MM.1S (cell line): Measurements from ENCODE around the gene MOGAT1.
"Not testable (repeated sequence)": the region's sequence is repeated elsewhere in the genome, so short reads cannot be mapped to it uniquely, and the experiment has no call there.

Experiments used
- DNase-seq: peaks from one replicate; pipeline ENCODE4 v3.0.0-alpha.2; 2015
- H2AFZ ChIP-seq: fragments of 300-600 bp; sonication (generic); 2 replicates; pipeline ENCODE4 v1.6.0; 2016; ENCODE audit warnings: antibody characterized with exemption, low read length
- H3F3A ChIP-seq: fragments of 300-600 bp; sonication (generic); 2 replicates; pipeline ENCODE4 v1.6.1; 2016; ENCODE audit warnings: mild to moderate bottlenecking, antibody characterized with exemption, low read length, moderate library complexity, mixed read lengths; ENCODE audit not compliant: insufficient read depth
- H3K27ac ChIP-seq: fragments of 300-600 bp; sonication (generic); 2 replicates; pipeline ENCODE4 v1.5.1; 2016; ENCODE audit warnings: mild to moderate bottlenecking, low read length
- H3K27me3 ChIP-seq: fragments of 300-600 bp; sonication (generic); replicated peaks from 2 replicates; pipeline ENCODE4 v1.6.0; 2016; ENCODE audit warnings: low read length; ENCODE audit not compliant: insufficient read depth
- H3K36me3 ChIP-seq: fragments of 300-600 bp; sonication (generic); replicated peaks from 2 replicates; pipeline ENCODE4 v1.6.1; 2016; ENCODE audit warnings: mild to moderate bottlenecking, low read length, mixed read lengths; ENCODE audit not compliant: insufficient read depth
- H3K4me1 ChIP-seq: fragments of 300-600 bp; sonication (generic); 2 replicates; pipeline ENCODE4 v1.6.1; 2016; ENCODE audit warnings: low read length, mixed read lengths
- H3K4me2 ChIP-seq: fragments of 300-600 bp; sonication (generic); 2 replicates; pipeline ENCODE4 v1.6.0; 2016; ENCODE audit warnings: low read depth, low read length
- H3K4me3 ChIP-seq: fragments of 300-600 bp; sonication (generic); 2 replicates; pipeline ENCODE4 v1.5.1; 2016; ENCODE audit warnings: low read length, mixed read lengths
- H3K79me2 ChIP-seq: fragments of 300-600 bp; sonication (generic); 2 replicates; pipeline ENCODE4 v1.6.1; 2016; ENCODE audit warnings: mixed run types, low read length, mixed read lengths
- H3K9ac ChIP-seq: fragments of 300-600 bp; sonication (generic); 2 replicates; pipeline ENCODE4 v1.6.1; 2016; ENCODE audit warnings: low read length, mixed read lengths
- H3K9me2 ChIP-seq: fragments of 300-600 bp; sonication (generic); replicated peaks from 2 replicates; pipeline ENCODE4 v1.6.1; 2016; ENCODE audit warnings: mild to moderate bottlenecking, low read length, mixed read lengths; ENCODE audit not compliant: insufficient read depth
- H3K9me3 ChIP-seq: fragments of 300-600 bp; sonication (generic); replicated peaks from 2 replicates; pipeline ENCODE4 v1.6.1; 2016; ENCODE audit warnings: mild to moderate bottlenecking, low read length, mixed read lengths; ENCODE audit not compliant: insufficient read depth
- H4K20me1 ChIP-seq: fragments of 300-600 bp; sonication (generic); 2 replicates; pipeline ENCODE4 v1.6.1; 2016; ENCODE audit warnings: mild to moderate bottlenecking, low read length, moderate library complexity, mixed read lengths; ENCODE audit not compliant: insufficient read depth
- CTCF ChIP-seq: fragments of 300-600 bp; sonication (generic); IDR thresholded peaks from 2 replicates; pipeline ENCODE4 v1.5.1; 2016; ENCODE audit warnings: antibody characterized with exemption, low read length, mixed read lengths
- EZH2 ChIP-seq: fragments of 300-600 bp; sonication (generic); optimal IDR thresholded peaks from 2 replicates; pipeline ENCODE3; 2017; ENCODE audit warnings: low read depth, mild to moderate bottlenecking, antibody characterized with exemption, low read length, mixed read lengths
- EZH2phosphoT487 ChIP-seq: fragments of 300-600 bp; sonication (generic); IDR thresholded peaks from 2 replicates; pipeline ENCODE4 v1.6.1; 2018; ENCODE audit warnings: antibody characterized with exemption, low read length

The MOGAT1 gene

DNA sequence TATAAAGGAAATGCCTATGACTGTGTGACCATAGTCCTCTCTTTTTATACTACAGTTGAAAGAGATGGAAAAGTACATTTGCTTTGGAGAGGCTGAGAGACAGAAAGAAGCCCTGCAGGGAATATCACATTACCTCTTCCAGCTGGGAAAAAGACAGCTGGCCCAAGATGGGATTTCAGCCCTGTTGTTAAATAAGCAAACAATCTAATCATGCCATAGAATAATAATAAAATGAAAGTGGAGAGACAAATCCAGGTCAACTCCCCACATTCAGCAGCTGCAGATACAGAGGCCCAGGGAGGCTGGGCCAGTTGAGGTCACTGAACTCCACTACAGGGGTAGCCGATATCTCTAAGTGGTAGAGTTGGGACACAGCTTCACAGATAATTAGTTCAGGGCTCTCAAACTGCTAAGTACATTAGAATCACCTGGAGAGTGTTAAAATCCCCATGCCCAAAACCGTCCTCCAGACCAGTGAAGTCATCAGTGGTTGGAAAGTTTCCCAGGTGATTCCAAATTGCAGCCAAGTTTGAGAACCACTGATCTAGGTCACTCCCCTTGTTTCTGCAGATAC, 81.9 kb downstream of the MOGAT1 start:
- Histone ChIP-seq H4K20me1 (no peaks in the 10 kb centered on the region), H3K4me1 (no peaks in the 10 kb centered on the region), H3K9me3 (no peaks in the 10 kb centered on the region), H3K36me3 (no peaks in the 10 kb centered on the region), H3K9ac (no peak overlapping the region), H3K4me3 (no peak overlapping the region), H3K27ac (no peak overlapping the region), H3K4me2 (no peak overlapping the region), H3K9me2 (no peaks in the 10 kb centered on the region), H3K27me3 (no peaks in the 10 kb centered on the region), H2AFZ (no peak overlapping the region), H3K79me2 (no peaks in the 10 kb centered on the region), H3F3A (no peaks in the 10 kb centered on the region)
- DNase-seq = no peak
- TF ChIP-seq EZH2 = no peak
- no peak for TF ChIP-seq CTCF
- no peak for TF ChIP-seq EZH2phosphoT487

- no peak overlapping the region for H2AFZ ChIP-seq
- H3K36me3 ChIP-seq = no peaks in the 10 kb centered on the region
- H3K27ac ChIP-seq = no peak overlapping the region
- no peaks in the 10 kb centered on the region for H4K20me1 ChIP-seq
- H3K9ac ChIP-seq = no peak overlapping the region
- no peaks in the 10 kb centered on the region for H3K9me2 ChIP-seq
- H3K9me3 ChIP-seq = no peaks in the 10 kb centered on the region
- no peak overlapping the region for H3K4me3 ChIP-seq
- TF ChIP-seq CTCF = no peak
- TF ChIP-seq EZH2phosphoT487 = no peak
- TF ChIP-seq EZH2 = no peak
- H3F3A ChIP-seq = no peaks in the 10 kb centered on the region
- no peak overlapping the region for H3K4me2 ChIP-seq
- H3K27me3 ChIP-seq = no peaks in the 10 kb centered on the region
- no peaks in the 10 kb centered on the region for H3K4me1 ChIP-seq
- H3K79me2 ChIP-seq = no peaks in the 10 kb centered on the region
- DNase-seq = no peak
These were observed 83.0 kb downstream of the MOGAT1 start for GRCh38 chr2:222754324-222754930.

GRCh38 chr2:222755593-222755992, 84.1 kb downstream of the MOGAT1 start:
- not testable (repeated sequence) for H4K20me1 ChIP-seq, H3K9ac ChIP-seq, H3K79me2 ChIP-seq, H3K4me1 ChIP-seq, H3K9me3 ChIP-seq, H2AFZ ChIP-seq, DNase-seq, H3K36me3 ChIP-seq, H3K4me2 ChIP-seq, H3K9me2 ChIP-seq, H3K4me3 ChIP-seq, H3K27ac ChIP-seq, H3F3A ChIP-seq, H3K27me3 ChIP-seq

GRCh38 chr2:222756362-222756831, 84.9 kb downstream of the MOGAT1 start:
- no peak overlapping the region for H3K9ac ChIP-seq
- no peak overlapping the region for H2AFZ ChIP-seq
- H3K9me3 ChIP-seq = no peaks in the 10 kb centered on the region
- no peaks in the 10 kb centered on the region for H3K4me1 ChIP-seq
- H3K4me3 ChIP-seq = no peak overlapping the region
- no peaks in the 10 kb centered on the region for H3K36me3 ChIP-seq
- H3K27ac ChIP-seq = no peak overlapping the region
- no peaks in the 10 kb centered on the region for H4K20me1 ChIP-seq
- H3K79me2 ChIP-seq = no peaks in the 10 kb centered on the region
- DNase-seq = no peak
- no peaks in the 10 kb centered on the region for H3F3A ChIP-seq
- no peaks in the 10 kb centered on the region for H3K27me3 ChIP-seq
- H3K9me2 ChIP-seq = no peaks in the 10 kb centered on the region
- TF ChIP-seq CTCF (no peak), EZH2 (no peak), EZH2phosphoT487 (no peak)
- no peak overlapping the region for H3K4me2 ChIP-seq
